Measurements from ENCODE around the gene SGSM2.

The SGSM2 gene

DNA sequence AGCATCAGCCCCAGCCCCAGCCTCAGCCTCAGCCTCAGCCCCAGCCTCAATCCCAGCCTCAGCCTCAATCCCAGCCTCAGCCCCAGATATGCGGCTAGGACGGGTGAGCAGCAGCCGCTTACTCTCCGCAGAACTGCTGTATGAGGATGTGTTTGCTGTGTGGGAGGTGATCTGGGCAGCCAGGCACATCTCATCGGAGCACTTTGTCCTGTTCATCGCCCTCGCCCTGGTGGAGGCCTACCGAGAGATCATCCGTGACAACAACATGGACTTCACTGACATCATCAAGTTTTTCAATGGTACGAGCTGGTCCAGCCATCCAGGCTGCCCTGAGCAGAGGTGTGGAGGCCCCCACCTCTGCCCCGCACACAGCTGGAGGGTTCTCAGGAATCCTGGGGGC is 41.6 kb downstream of the SGSM2 start:
- TF ChIP-seq, protein P1, sequence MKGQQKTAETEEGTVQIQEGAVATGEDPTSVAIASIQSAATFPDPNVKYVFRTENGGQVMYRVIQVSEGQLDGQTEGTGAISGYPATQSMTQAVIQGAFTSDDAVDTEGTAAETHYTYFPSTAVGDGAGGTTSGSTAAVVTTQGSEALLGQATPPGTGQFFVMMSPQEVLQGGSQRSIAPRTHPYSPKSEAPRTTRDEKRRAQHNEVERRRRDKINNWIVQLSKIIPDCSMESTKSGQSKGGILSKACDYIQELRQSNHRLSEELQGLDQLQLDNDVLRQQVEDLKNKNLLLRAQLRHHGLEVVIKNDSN (IDR thresholded peaks at IDR 0.05) = no peak
- TF ChIP-seq TEAD4 (IDR thresholded peaks at IDR 0.05) (no peak), YY1 (IDR thresholded peaks at IDR 0.05; ENCODE audit: low read depth) (no peak), CEBPB (IDR thresholded peaks at IDR 0.05) (no peak), TCF12 (IDR thresholded peaks at IDR 0.05; ENCODE audit: low read depth) (no peak), NFIC (IDR thresholded peaks at IDR 0.05) (no peak), TAF1 (IDR thresholded peaks at IDR 0.05; ENCODE audit: low read depth) (no peak), RAD21 (IDR thresholded peaks at IDR 0.05; ENCODE audit: low read depth) (no peak), EP300 (IDR thresholded peaks at IDR 0.05; ENCODE audit: borderline replicate concordance) (no peak), CREB1 (IDR thresholded peaks at IDR 0.05; ENCODE audit: low read depth) (no peak), FOXM1 (IDR thresholded peaks at IDR 0.05; ENCODE audit: borderline replicate concordance, low read depth) (no peak), EGR1 (IDR thresholded peaks at IDR 0.05) (no peak)
- TF ChIP-seq, protein P2, sequence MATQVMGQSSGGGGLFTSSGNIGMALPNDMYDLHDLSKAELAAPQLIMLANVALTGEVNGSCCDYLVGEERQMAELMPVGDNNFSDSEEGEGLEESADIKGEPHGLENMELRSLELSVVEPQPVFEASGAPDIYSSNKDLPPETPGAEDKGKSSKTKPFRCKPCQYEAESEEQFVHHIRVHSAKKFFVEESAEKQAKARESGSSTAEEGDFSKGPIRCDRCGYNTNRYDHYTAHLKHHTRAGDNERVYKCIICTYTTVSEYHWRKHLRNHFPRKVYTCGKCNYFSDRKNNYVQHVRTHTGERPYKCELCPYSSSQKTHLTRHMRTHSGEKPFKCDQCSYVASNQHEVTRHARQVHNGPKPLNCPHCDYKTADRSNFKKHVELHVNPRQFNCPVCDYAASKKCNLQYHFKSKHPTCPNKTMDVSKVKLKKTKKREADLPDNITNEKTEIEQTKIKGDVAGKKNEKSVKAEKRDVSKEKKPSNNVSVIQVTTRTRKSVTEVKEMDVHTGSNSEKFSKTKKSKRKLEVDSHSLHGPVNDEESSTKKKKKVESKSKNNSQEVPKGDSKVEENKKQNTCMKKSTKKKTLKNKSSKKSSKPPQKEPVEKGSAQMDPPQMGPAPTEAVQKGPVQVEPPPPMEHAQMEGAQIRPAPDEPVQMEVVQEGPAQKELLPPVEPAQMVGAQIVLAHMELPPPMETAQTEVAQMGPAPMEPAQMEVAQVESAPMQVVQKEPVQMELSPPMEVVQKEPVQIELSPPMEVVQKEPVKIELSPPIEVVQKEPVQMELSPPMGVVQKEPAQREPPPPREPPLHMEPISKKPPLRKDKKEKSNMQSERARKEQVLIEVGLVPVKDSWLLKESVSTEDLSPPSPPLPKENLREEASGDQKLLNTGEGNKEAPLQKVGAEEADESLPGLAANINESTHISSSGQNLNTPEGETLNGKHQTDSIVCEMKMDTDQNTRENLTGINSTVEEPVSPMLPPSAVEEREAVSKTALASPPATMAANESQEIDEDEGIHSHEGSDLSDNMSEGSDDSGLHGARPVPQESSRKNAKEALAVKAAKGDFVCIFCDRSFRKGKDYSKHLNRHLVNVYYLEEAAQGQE (IDR thresholded peaks at IDR 0.05; ENCODE audit: low read depth) = no peak
- TF ChIP-seq, protein P3, sequence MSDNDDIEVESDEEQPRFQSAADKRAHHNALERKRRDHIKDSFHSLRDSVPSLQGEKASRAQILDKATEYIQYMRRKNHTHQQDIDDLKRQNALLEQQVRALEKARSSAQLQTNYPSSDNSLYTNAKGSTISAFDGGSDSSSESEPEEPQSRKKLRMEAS (IDR thresholded peaks at IDR 0.05) = no peak

DNA sequence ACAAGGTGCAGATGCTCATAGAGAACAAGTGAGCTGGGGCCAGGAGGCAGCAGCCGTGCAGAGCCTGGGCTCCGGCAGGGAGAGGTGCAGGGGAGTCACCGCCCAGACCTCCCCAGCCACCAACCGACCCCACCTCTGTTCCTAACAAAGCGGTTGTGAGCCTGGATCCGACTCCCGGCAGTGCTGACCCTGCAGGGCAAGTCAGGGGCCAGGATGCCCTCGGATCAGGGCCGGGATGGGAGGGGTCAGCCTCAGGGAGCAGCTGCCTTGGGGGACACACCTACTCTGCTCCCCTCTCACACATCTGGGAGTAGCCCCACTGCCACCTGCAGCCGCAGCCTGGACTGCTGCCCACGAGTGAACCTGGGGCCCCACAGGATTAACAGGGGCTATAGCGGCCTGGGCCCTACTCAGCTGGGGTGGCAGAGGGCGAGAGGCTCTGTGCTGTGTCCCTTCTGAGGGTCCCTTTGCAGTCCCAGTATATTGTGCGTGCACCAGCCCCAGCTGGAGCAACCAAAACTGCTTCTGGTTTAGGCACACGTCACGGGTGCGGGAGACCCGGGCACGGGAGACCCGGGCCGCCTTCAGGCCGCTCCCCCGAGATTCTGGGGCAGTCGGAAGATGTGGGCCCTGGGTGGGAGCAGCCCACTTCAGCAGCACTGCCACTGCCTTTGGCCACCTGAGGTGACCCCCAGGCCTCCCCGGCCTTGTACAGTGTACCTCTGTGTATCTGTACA is 42.4 kb downstream of the SGSM2 start:
- TF ChIP-seq, protein P2 (IDR thresholded peaks at IDR 0.05; ENCODE audit: low read depth) = no peak
- TF ChIP-seq CEBPB (IDR thresholded peaks at IDR 0.05) = no peak
- TF ChIP-seq RAD21 (IDR thresholded peaks at IDR 0.05; ENCODE audit: low read depth) = no peak

DNA sequence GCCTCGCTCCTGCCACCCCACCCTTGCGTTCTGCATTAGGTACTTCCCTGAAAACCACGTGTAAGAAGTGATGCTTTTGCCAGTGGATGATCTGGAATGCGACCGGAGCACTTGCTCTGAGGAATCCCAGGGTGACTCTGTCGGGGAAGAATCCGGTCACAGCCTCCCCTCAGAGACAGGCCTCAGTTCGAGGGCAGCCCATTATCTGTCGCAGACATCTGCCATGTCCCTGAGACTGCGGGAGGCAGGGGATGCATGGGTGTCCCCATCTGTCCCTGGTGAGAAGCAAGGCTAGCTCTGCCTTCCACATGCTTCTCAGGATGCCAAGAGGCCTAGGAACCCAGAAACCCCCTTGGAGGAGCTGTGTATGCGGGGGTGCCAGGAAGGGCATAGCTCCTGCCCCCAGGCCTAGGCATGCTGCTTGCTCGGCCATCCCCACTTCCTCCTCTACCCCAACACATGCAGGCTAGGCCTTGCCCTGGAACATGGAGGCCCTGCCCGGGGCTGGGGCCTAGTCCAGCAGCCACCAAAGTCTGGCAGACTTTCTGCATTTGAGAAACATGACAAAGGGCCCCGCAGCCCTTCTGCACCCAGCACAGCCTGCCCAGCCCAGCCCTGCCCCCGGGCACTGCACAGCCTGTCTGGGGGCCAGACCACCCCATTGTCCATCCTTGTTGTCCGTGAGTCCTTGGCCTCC is 43.1 kb downstream of the SGSM2 start:
- TF ChIP-seq TCF12 (IDR thresholded peaks at IDR 0.05; ENCODE audit: low read depth) (no peak), CREB1 (IDR thresholded peaks at IDR 0.05; ENCODE audit: low read depth) (no peak), CEBPB (IDR thresholded peaks at IDR 0.05) (no peak), TAF1 (IDR thresholded peaks at IDR 0.05; ENCODE audit: low read depth) (no peak)
- TF ChIP-seq, protein P3 (IDR thresholded peaks at IDR 0.05) = no peak

DNA sequence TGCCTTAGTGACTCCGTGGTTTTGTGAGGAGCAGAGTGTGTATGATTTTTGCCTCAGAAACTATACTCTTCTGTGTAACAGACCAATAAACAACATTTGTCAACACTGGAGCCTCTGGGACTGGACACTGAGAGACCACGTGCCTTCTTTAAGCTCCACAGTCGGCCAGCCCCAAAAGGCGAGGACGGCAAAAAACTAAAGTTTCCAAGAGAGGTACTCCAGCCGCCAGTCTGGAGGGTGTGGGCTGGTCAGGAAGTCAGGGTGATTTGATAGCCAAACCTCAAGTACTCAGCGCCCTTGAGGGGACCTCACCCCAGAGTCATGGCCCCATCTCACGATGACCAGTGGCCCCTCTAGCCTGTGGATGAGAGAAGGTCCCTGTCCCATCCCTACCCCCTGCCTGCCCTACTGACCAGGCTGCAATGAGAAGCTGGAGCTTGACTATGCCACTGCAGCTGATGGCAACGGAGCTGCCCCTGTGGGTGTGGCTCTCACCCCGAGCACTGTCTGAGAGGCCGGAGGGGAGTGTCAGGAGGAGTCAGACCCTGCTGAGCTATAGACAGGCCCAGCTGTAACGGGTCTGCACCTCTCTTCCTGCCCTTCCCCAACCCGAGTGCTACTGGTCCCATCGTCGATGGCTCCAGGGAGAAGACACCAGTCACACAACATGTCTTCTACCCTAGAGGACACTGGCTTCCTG is 43.8 kb downstream of the SGSM2 start:
- TF ChIP-seq, protein P1 (IDR thresholded peaks at IDR 0.05) = no peak
- TF ChIP-seq NFIC (IDR thresholded peaks at IDR 0.05) (no peak), FOXM1 (IDR thresholded peaks at IDR 0.05; ENCODE audit: borderline replicate concordance, low read depth) (no peak), EGR1 (IDR thresholded peaks at IDR 0.05) (no peak), YY1 (IDR thresholded peaks at IDR 0.05; ENCODE audit: low read depth) (no peak), CEBPB (IDR thresholded peaks at IDR 0.05) (no peak), ZBTB7A (IDR thresholded peaks at IDR 0.05; ENCODE audit: low read depth) (no peak), TAF1 (IDR thresholded peaks at IDR 0.05; ENCODE audit: low read depth) (no peak), EP300 (IDR thresholded peaks at IDR 0.05; ENCODE audit: borderline replicate concordance) (no peak), CREB1 (IDR thresholded peaks at IDR 0.05; ENCODE audit: low read depth) (no peak), TCF12 (IDR thresholded peaks at IDR 0.05; ENCODE audit: low read depth) (no peak)
- TF ChIP-seq, protein P2 (IDR thresholded peaks at IDR 0.05; ENCODE audit: low read depth) = no peak
- TF ChIP-seq, protein P3 (IDR thresholded peaks at IDR 0.05) = no peak

All from Ishikawa (cell line).